ENCODE results near the gene AKAP12. TPM values are rescaled to one million over a fixed set of nuclear protein-coding genes. Genes with fewer than 3 reads are reported as not detected.

The AKAP12 gene, protein sequence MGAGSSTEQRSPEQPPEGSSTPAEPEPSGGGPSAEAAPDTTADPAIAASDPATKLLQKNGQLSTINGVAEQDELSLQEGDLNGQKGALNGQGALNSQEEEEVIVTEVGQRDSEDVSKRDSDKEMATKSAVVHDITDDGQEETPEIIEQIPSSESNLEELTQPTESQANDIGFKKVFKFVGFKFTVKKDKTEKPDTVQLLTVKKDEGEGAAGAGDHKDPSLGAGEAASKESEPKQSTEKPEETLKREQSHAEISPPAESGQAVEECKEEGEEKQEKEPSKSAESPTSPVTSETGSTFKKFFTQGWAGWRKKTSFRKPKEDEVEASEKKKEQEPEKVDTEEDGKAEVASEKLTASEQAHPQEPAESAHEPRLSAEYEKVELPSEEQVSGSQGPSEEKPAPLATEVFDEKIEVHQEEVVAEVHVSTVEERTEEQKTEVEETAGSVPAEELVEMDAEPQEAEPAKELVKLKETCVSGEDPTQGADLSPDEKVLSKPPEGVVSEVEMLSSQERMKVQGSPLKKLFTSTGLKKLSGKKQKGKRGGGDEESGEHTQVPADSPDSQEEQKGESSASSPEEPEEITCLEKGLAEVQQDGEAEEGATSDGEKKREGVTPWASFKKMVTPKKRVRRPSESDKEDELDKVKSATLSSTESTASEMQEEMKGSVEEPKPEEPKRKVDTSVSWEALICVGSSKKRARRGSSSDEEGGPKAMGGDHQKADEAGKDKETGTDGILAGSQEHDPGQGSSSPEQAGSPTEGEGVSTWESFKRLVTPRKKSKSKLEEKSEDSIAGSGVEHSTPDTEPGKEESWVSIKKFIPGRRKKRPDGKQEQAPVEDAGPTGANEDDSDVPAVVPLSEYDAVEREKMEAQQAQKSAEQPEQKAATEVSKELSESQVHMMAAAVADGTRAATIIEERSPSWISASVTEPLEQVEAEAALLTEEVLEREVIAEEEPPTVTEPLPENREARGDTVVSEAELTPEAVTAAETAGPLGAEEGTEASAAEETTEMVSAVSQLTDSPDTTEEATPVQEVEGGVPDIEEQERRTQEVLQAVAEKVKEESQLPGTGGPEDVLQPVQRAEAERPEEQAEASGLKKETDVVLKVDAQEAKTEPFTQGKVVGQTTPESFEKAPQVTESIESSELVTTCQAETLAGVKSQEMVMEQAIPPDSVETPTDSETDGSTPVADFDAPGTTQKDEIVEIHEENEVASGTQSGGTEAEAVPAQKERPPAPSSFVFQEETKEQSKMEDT (N-terminal part only)
- 1 to 10 TPM; 1.8 to 2.3 TPM for total RNA-seq

DNA sequence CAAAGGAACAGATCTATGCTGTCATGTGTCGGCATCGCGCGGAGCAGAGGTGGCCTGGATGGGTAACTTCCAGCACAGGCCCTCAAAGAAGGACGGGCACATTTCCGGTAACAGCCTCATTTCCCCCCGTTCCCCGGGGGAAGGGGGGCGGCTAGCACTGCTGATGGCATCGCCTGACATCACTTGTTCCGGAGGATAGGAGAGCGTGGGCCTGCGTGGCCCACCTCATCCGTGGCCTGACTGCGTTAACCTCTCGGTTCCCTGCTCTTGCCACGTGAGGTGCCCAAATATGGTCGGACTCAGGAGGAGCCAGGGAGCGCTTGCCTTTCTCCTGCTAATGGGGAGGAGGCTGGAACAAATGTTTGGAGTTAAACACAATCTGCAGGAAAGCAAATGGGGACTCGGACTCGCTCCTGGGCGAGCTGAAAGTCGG is at the start of gene AKAP12:
AKAP12 (plus strand) TSS at position 365 of the 433 bp plus-strand sequence. CDS start 596 bp downstream, outside the sequence.
- peak within 1 kb of the TSS; percentile 42 for H3K27ac Mint-ChIP-seq
- peak within 1 kb of the TSS; percentile 82 for H3K4me3 Mint-ChIP-seq
- H3K36me3 Mint-ChIP-seq, result no peaks in the 10 kb centered on the region
- H3K9me3 Mint-ChIP-seq, result no peaks in the 10 kb centered on the region
- peaks cover 8% of the 10 kb centered on the region for H3K4me1 Mint-ChIP-seq
- DNase-seq, result peak; percentile 27
- H3K27me3 Mint-ChIP-seq, result peaks cover 78% of the 10 kb centered on the region

DNA sequence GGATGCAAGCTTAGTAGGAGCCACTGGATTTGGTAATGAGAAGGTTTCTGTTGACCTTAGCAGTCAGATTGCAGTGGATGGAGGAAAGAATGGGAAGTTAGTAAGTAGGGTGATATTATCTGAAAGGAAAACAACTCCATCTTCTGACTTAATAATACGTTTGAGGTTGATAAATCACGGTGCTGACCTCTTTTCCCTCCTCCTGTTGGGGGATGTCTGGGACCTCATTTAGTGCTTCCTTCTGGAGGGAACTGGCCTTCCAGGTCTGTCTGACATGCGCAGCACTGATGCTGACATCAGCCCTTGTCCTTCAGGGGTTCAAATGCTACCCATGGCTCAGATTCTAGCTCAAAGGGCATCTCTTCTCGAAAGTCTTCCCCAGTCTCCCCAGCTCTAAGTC is 48.2 kb upstream of the AKAP12 start:
- no peaks in the 10 kb centered on the region for H3K9me3 Mint-ChIP-seq
- no peaks in the 10 kb centered on the region for H3K36me3 Mint-ChIP-seq
- no peak overlapping the region for H3K27ac Mint-ChIP-seq
- no peak overlapping the region for H3K4me3 Mint-ChIP-seq
- H3K4me1 Mint-ChIP-seq, result no peaks in the 10 kb centered on the region
- peaks cover 11% of the 10 kb centered on the region for H3K27me3 Mint-ChIP-seq
- DNase-seq, result no peak

DNA sequence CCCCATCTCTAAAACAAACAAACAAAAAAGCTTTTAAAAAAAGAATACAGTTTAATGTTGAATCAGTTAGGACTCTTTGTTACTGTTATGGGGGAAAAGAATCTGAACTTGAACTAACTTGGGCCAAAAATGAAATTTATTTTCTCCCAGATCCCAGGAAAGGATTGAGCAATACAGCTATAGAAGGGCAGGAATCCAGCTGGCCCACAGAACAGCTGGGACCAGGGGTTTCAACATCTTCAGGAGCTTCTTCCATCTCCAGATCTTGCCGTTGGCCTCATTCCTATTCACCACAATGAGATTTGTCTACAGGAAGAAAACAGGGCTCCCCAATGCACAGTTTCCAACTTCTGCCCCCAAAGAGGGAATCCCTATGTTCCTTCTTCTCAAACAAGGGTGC is 43.2 kb upstream of the AKAP12 start:
- Mint-ChIP-seq H3K4me3 (no peak overlapping the region), H3K27me3 (peaks cover 6% of the 10 kb centered on the region), H3K4me1 (no peaks in the 10 kb centered on the region), H3K27ac (no peak overlapping the region), H3K36me3 (no peaks in the 10 kb centered on the region), H3K9me3 (no peaks in the 10 kb centered on the region)
- DNase-seq, result no peak

DNA sequence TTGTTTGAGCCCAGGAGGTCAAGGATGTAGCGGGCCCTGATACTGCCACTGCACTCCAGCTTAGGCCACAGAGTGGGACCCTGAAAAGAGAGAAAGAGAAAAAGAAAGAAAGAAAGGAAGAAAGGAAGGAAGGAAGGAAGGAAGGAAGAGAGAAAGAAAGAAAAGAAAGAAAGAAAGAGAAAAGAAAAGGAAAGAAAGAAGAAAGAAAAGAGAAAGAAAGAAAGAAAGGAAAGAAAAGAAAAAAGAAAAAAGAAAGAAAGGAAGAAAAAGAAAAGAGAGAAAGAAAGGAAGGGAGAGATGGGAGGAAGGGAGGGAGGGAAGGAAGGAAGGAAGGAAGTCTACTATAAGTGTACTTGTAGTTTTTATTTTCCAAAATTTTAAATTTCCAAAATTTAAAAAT is 42.2 kb upstream of the AKAP12 start:
- no peaks in the 10 kb centered on the region for H3K4me1 Mint-ChIP-seq
- H3K36me3 Mint-ChIP-seq, result no peaks in the 10 kb centered on the region
- DNase-seq, result no peak
- H3K27ac Mint-ChIP-seq, result no peak overlapping the region
- peaks cover 1% of the 10 kb centered on the region for H3K27me3 Mint-ChIP-seq
- no peak overlapping the region for H3K4me3 Mint-ChIP-seq
- H3K9me3 Mint-ChIP-seq, result no peaks in the 10 kb centered on the region

DNA sequence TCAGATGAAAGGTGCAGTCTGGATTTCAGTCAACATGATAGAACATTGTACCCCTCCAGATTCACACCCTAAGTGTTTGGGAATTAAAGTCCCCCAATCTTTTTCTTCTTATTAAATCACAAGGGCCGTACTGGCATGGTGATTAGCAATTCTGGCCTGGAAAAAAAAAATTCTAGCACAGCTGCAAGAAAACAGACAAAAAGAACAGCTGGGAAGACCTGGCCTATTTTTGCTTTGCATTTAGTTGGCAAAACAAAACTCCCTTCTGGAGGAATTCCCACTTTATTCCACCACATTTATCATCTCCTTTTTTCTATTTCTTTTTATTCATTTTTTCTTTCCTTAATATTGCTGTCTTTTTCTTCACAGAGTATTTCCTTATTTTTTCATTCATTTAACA is 39.8 kb upstream of the AKAP12 start:
- Mint-ChIP-seq H3K36me3 (no peaks in the 10 kb centered on the region), H3K9me3 (no peaks in the 10 kb centered on the region), H3K27ac (no peak overlapping the region), H3K4me1 (no peaks in the 10 kb centered on the region), H3K27me3 (no peaks in the 10 kb centered on the region), H3K4me3 (no peak overlapping the region)
- DNase-seq, result no peak

DNA sequence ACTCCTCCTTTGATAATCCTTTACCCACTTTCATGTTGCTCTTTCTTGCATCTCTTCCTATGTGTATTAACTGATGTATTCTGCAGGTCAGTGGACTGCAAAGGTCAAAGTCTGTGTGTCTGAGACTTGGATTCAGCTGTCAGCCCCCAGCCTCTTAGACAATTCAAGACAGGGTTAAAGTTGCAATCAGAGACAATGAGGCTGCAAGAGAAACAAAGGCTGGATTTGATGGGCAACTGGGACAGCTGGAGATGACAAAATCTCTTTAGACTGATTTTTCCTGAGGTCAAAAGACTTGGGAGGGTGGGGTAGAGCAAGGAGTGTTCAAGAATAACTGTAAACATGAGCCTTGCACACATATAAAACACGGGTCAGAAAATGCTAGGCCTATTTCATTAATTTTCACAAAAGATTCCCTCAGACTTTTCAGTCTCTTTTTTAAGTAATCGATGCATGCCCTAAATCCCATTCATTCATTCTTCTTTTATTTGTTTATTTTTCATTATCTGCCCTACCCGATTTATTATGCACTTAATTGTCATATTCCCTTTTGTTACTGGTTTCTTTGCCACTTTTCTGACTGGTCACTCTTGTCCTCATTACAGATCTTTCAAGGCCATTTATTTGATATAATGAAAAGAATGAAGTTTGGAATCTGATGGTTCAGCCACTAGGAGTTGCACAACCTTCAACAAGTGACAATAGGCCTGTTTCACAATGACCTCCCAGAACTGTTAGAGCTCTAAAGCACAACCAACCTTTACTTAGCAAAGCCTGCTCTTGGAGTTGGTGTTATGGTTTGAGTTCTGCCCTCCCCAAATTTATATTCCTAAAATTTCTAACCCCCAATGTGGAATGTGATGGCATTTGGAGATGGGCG is 33.8 kb upstream of the AKAP12 start:
- Mint-ChIP-seq H3K27me3 (peaks cover 28% of the 10 kb centered on the region), H3K9me3 (no peaks in the 10 kb centered on the region), H3K4me1 (no peaks in the 10 kb centered on the region), H3K27ac (no peak overlapping the region), H3K36me3 (no peaks in the 10 kb centered on the region), H3K4me3 (no peak overlapping the region)
- no peak for DNase-seq

DNA sequence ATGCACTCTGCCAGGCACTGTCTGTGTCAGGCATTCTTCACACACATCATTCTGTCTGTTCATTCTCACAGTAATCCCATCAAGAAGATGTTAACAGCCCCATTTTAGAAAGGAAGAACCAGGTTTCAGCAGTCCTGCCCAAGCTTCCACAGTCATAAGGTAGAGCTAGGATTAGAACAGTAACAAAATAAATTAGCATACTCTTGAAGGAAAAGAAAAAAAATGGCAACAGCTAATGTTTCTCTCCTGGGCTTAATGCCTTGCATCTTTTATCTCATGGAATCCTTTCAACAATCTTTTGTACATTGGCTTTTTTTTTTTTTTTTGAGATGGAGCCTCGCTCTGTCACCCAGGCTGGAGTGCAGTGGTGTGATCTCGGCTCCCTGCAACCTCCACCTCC is 32.1 kb upstream of the AKAP12 start:
- DNase-seq, result no peak
- H3K9me3 Mint-ChIP-seq, result no peaks in the 10 kb centered on the region

DNA sequence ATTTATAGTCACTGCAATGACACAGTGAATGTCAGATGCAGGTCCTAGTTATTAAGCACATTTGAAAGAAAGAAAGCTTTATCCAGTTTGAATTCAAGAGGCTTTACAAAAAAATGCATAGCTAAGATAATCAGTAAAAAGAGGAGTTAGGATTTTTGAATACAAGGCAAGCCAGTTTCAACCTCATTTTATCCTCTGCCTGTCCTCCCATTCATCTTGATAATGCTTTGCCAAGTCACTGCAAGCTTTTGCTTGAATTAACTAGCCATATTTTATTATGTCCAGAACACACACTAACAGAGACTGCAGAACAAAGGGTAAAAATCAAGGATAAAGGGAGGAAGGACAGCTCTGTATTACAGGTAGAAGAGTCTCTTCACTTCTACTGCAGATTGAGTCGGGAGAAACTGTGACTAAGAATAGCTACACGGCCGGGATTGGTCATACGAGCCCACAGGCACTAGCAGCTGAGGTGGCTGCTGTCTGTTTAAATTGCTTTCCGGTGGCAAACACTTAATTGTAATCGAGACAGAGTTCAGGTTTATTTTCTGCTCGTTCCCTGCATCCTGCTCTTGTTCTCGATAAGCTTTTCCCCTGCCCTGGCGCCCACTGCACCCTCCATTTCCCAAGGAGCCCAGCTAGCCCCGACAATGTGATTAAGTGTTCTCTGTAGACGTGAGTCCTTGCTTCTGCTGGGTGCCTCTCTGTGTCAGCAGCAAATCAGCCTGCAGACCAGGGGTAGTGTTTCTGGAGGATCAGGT is 30.5 kb upstream of the AKAP12 start:
- no peak overlapping the region for H3K4me3 Mint-ChIP-seq
- no peaks in the 10 kb centered on the region for H3K36me3 Mint-ChIP-seq
- no peak overlapping the region for H3K27ac Mint-ChIP-seq
- no peak for DNase-seq
- no peaks in the 10 kb centered on the region for H3K9me3 Mint-ChIP-seq
- H3K27me3 Mint-ChIP-seq, result peaks cover 28% of the 10 kb centered on the region
- no peaks in the 10 kb centered on the region for H3K4me1 Mint-ChIP-seq

More for the DNA sequence above, 32.1 kb upstream of the AKAP12 start:
- peaks cover 28% of the 10 kb centered on the region for H3K27me3 Mint-ChIP-seq
- no peak overlapping the region for H3K4me3 Mint-ChIP-seq
- H3K27ac Mint-ChIP-seq, result no peak overlapping the region
- H3K36me3 Mint-ChIP-seq, result no peaks in the 10 kb centered on the region
- H3K4me1 Mint-ChIP-seq, result no peaks in the 10 kb centered on the region

DNA sequence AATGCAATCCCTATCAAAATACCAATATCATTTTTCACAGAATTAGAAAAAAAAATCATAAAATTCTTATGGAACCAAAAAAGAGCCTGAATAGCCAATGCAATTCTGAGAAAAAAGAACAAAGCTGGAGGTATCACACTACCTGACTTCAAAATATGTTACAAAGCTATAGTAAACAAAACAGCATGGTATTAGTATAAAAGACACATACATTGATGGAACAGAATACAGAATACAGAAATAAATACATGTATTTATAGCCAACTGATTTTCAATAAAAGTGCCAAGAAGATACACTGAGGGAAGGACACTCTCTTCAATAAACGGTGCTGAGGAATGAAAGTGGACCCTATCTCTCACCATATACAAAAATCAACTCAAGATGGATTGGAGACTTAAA is 28.7 kb upstream of the AKAP12 start:
- H3K4me3 Mint-ChIP-seq, result no peak overlapping the region
- H3K4me1 Mint-ChIP-seq, result no peaks in the 10 kb centered on the region
- no peaks in the 10 kb centered on the region for H3K9me3 Mint-ChIP-seq
- H3K27ac Mint-ChIP-seq, result no peak overlapping the region
- DNase-seq, result no peak
- H3K36me3 Mint-ChIP-seq, result no peaks in the 10 kb centered on the region
- peaks cover 28% of the 10 kb centered on the region for H3K27me3 Mint-ChIP-seq

DNA sequence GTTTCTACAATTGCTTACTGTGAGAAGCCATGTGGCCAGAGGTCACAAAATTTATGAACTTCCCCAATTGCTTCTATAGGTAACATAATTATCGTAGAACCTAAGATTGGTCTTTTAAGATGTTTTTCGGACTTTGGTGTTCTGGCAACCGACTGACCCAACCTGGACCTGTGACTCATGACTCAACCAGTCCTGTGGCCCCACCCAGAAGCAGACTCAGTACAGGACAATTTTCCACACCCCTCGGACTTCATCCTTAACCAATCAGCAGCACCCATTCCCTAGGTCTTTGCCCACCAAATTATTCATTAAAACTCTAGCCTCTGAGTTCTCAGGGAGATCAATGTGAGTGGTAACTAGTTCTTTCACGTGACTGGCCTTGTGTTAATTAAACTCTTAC is 26.4 kb upstream of the AKAP12 start:
- H3K36me3 Mint-ChIP-seq, result no peaks in the 10 kb centered on the region
- no peak overlapping the region for H3K27ac Mint-ChIP-seq
- H3K27me3 Mint-ChIP-seq, result peaks cover 22% of the 10 kb centered on the region
- H3K4me1 Mint-ChIP-seq, result no peaks in the 10 kb centered on the region
- H3K9me3 Mint-ChIP-seq, result no peaks in the 10 kb centered on the region
- no peak overlapping the region for H3K4me3 Mint-ChIP-seq
- no peak for DNase-seq

DNA sequence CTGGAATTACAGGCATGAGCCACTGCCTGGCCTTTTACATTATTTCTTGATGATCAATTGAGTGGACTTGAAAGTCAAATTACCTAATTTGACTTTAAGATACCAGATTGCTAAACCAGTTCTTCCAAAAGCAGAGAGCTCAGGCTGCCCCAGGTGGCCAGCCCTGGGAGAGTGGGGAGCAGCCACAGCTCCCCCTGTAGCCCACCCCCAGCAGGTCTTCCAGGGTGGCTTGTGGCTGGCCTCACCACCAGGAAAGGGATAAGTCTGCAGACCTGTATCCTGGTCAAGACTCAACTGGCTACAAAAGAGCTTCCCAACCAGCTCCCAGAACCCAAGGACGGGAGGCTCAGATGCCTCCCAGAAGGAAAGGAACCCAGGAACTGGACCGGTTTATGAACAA is 23.8 kb upstream of the AKAP12 start:
- no peak overlapping the region for H3K27ac Mint-ChIP-seq
- no peaks in the 10 kb centered on the region for H3K36me3 Mint-ChIP-seq
- H3K9me3 Mint-ChIP-seq, result no peaks in the 10 kb centered on the region
- no peak for DNase-seq
- no peak overlapping the region for H3K4me3 Mint-ChIP-seq
- H3K27me3 Mint-ChIP-seq, result no peaks in the 10 kb centered on the region
- no peaks in the 10 kb centered on the region for H3K4me1 Mint-ChIP-seq

DNA sequence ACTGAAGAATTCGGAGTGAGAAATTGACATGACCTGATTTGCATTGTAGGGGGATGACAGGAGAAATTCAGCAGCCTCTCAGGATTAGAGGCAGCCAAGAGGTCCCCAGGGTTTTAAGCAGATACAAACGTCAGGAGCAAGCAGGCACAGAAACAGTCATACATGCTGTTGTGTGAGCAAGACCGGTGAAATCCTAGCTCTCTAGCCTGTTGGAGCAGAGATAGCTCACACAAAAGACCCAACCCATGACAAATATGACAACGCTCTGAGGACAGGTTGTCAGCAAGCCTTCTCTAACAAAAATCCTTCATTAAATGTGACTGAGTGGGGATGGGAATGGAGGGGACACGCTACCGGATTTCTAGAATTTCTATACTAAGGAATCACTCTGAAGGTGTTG is 23.0 kb upstream of the AKAP12 start:
- DNase-seq, result no peak
- H3K36me3 Mint-ChIP-seq, result no peaks in the 10 kb centered on the region
- no peak overlapping the region for H3K27ac Mint-ChIP-seq
- no peak overlapping the region for H3K4me3 Mint-ChIP-seq
- H3K9me3 Mint-ChIP-seq, result no peaks in the 10 kb centered on the region
- H3K27me3 Mint-ChIP-seq, result no peaks in the 10 kb centered on the region
- no peaks in the 10 kb centered on the region for H3K4me1 Mint-ChIP-seq

DNA sequence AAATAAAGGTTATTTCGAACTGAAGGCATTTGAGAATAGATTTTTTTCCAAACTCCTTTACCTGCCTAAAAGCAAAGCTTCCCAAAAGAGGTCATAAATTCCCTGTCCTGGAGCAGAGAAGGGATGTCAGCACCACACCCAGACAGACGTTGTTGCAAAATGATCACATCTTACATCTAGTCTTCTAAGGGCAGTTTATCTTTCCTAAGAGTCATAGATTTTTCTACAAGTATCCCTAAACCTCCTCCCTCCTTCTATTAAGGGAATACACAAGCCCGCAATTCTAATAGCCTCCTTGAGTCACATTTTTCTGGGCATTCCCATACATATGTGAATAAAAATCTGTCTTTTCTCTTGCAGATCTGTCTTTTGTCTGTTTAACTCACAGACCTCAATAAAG is 20.6 kb upstream of the AKAP12 start:
- H3K36me3 Mint-ChIP-seq, result no peaks in the 10 kb centered on the region
- H3K27ac Mint-ChIP-seq, result no peak overlapping the region
- no peak overlapping the region for H3K4me3 Mint-ChIP-seq
- no peaks in the 10 kb centered on the region for H3K4me1 Mint-ChIP-seq
- peaks cover 4% of the 10 kb centered on the region for H3K27me3 Mint-ChIP-seq
- no peaks in the 10 kb centered on the region for H3K9me3 Mint-ChIP-seq
- DNase-seq, result no peak

DNA sequence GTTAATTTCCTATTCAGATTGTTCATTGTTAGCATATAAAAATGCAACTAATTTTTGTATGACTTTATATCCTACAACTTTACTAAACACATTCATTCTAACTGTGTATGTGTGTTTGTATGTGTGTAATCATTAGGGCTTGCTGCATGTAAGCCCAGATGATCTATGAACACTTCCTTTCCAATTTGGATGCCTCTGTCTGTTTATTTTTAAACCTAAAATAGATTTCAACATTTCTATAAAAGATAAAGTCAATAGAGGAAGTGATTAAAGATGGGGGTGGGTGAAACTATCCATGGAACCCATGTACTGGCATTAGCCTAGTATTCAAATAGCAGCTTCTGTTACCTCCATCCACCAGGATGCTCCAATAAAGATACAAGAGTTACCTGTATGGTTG is 15.7 kb upstream of the AKAP12 start:
- no peaks in the 10 kb centered on the region for H3K36me3 Mint-ChIP-seq
- H3K27ac Mint-ChIP-seq, result no peak overlapping the region
- DNase-seq, result no peak
- H3K9me3 Mint-ChIP-seq, result no peaks in the 10 kb centered on the region
- H3K4me1 Mint-ChIP-seq, result peaks cover 4% of the 10 kb centered on the region
- H3K4me3 Mint-ChIP-seq, result no peak overlapping the region
- peaks cover 9% of the 10 kb centered on the region for H3K27me3 Mint-ChIP-seq
